Kidney glomerular epithelial cell (primary cell): ENCODE measurements around the gene MFSD6.
"Not testable (repeated sequence)": the region's sequence is repeated elsewhere in the genome, so short reads cannot be mapped to it uniquely, and the experiment has no call there.

Experiments used
- DNase-seq: peaks from one replicate; lab custom pipeline; 2025; lab: John Stamatoyannopoulos, UW

MFSD6 gene

DNA sequence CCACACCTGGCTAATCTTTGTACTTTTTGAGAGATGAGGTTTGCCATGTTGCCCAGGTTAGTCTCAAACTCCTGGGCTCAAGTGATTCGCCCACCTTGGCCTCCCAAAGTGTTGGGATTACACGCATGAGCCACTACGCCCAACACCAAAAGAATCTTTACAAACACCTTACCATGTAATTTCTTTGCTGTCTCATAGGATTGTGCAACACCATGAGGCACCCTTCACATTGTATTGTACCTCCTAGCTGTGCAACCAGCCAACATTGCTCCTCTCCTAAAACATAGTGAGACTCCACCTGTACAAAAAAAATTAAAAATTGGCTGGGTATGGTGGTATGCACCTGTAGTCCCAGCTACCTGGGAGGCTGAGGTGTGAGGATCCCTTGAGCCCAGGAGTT, 3.1 kb upstream of the MFSD6 start:
- no peak for DNase-seq

DNA sequence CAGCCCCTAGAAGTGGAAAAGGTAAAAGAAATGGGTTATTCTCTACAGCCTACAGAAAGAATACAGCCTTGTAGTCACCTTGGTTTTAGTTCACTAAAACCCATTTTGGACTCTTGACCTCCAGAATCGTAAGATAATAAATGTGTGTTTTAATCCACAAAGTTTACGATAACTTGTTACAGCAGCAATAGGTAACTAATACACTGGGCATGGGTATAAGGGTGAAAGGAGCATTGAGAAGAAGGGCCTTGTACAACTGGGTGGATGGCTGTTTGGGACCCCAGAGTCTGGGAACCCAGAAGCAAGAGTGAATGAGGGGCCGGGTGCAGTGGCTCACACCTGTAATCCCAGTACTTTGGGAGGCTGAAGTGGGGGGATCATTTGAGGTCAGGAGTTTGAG, 2.2 kb upstream of the MFSD6 start:
- DNase-seq: no peak

DNA sequence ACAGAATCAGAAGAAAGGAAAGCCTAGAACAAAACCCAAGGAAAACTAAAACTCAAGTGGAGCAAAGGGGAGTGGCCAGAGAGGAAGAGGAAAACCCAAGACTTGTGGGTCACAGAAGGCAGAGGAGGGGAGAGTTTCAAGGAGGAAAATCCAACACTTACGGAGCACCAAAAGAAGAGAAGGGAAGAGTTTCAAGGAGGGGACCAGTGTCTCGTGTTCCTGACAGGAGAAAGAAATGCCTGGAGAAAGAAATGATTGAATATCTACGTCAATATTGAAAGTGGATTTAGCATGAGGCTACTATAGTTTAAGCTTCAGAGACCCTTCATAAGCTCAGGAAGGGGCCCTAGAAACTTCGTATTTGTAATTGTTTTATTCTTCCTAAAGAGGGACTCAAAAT, 1.4 kb upstream of the MFSD6 start:
- no peak for DNase-seq

DNA sequence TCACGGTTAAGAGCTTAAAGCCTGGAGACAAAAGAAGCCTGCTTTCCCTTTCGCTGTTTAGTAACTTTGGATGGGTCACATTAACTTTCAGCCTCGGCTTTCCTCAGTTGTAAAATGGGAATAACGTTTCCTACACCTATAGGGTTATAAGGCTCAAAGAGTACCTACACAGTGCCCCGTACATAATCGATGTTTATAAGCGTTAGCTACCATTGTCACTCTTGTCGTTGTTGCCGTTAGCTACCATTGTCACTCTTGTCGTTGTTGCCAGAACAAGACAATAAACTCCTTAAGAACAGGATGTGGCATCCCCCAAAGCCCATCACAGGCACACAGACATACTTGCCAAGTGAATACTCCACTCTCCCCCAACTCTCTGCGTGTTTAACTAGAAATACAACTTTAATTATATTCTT, 901 bp upstream of the MFSD6 start:
- no peak for DNase-seq

DNA sequence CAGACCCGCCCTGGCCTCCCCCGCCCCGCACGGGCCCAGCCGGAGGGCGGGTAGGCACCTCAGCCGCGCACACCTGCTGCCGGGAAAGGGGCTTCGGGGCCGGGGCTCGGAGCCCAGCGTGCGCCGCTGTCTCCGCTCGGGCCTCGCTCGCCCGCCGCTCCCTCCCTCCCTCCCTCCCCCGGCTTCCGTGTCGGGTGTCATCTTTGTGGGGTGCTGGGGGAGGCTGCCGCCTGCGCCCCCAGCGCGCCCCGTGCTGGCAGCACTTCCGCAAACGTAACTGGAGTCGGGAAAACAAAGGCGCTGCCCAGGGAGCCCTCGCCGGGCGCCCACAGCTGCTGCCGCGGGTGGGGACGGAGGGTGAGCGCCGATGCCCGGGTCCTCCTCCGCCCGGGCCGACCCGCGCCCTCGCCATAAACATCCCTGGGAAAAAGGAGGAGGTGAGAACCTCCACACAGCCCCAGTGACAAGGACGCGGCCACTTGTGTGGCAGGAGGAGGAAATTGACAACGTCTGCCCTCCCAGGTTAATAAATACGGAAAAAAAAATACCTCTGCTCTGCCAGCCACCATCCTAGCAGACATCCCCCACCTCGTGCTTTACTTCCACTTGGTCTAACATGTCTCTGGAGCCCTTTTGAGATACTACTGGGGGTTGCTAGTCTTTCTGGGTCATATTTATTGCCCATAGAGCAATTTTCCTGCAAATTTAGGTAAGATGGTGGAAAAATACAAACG, 550 bp downstream of the MFSD6 start:
- DNase-seq: peak; percentile 45

DNA sequence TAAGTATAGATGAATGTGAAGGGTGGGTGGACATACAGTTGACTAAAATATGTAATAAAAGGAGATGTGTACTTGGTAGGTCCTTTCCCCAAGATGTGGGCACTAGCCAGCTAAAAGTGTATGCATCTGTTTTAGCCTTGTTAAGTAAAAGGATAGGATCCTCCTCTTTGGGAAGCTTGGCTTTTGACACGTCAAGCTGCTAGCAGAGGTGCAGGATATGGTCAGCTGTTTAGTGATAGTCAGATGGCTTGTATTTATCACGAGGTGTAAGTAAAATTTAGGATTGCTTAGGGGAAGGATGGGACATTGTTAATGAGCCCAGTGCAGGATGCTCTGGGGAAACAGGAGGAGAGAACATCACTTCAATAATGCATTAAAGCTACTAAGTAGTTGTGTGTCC, 1.5 kb downstream of the MFSD6 start:
- no peak for DNase-seq

DNA sequence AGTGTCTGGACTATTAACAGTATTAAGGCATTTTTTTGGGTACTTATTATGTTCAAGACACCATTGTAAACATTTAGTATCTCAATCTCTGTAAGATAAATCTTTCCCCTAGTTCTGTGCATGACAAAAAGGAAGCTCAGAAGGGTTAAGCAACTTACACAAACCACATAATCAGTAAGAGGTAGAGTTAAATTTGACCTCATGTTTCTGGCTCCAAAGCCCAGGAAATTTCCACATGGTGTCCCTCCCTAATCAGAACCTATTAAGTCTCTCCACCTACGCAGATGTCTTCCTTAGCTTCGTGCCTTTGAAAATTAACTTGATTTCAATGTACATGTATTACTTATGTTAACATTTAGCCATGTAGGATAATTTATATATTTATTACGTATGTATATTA, 2.0 kb downstream of the MFSD6 start:
- DNase-seq: no peak

DNA sequence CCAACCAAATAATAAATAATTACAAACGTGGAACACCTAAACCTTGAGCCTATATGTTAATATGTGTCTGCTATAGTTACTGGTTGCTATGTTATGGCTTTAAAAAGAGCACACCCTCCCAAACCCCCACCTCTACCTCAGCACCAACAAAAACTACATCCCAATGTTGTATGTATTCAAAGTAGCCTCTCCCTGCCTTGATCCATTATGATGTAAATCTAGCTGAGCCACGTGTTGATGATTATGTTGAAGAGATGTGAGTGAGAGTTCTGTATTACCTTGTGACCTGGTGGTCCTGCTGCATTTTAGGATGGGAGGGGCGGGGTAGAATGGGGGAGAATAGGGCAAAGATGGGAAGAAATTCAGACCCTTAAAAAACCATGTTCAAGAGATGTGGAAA, 4.8 kb downstream of the MFSD6 start:
- DNase-seq: no peak

DNA sequence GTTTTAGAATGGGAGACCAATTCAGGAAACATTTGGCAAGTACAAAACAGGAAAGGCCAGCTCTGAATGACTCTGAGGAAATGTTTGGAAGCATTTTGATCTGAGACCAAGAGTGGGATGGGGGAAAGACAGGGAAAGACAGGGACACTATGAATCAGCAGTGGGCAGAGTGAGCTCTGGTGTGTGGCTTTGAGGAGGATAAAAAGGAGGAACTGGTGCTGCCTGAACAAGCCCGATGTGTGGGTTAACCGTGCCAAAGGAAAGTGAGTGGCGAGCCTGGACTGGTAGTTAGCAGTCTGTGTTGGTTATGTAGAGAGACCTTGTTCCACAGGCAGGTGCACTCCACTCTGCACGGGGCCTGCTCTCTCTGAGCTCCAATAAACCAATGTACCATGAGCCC, 5.3 kb downstream of the MFSD6 start:
- no peak for DNase-seq

DNA sequence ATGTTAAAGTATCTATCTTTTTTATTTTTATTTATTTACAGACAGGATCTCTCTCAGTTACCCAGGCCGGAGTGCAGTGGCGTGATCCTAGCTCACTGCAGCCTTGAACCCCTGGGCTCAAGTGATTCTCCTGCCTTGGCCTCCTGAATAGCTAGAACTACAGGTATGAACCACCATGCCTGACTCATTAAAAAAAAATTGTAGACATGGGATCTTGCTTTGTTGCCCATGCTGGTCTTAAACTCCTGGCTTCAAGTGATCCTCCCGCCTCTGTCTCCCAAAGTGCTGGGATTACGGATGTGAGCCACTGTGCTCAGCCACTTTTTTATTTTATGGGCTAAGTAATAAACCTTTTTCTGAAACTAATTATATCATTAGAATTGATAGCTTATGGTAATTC, 7.1 kb downstream of the MFSD6 start:
- DNase-seq: no peak

DNA sequence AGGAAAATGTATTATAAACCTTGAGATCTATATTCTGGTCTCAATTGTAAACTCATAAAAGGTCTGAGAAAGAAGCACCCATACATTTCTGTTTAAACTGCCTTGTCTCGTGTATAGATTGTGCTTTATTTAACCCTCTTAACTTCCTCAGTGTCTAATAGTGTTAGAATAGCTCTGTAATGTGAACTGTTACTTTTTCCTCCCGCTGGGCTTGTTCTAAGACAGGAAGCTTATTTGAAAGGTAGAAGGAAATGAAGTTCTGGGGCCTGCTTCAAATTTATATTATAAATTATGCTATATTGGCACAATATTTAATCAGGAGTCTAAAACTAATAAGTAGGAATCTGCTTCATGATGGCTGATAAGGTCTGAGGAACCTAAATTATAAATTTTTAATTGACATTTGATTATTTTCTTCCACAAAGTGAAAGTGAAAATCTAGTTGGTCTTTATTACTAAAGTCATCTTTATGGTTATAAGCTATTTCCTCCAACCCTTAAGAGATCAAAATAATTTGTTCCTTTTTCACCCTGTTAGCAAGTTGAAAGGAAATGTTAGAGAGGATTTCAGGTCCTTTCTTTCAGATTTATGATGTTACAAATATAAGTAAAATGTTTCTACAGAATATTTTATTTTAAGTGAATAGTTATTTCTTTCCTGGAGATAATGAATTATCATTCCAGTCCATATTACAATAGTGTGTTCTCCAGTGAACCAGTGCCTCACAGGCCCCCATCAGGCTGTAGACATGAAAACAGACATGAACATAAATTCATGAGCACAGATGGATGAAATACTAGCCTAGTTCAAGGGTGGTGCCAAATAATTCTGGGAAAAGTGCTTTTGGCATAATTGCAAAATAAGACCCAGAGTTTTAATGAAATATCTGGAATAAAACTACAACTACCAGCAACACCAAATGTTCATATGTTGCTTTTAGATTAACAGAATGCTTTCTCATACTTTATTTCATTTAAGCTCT, 7.9 kb downstream of the MFSD6 start:
- DNase-seq: no peak

DNA sequence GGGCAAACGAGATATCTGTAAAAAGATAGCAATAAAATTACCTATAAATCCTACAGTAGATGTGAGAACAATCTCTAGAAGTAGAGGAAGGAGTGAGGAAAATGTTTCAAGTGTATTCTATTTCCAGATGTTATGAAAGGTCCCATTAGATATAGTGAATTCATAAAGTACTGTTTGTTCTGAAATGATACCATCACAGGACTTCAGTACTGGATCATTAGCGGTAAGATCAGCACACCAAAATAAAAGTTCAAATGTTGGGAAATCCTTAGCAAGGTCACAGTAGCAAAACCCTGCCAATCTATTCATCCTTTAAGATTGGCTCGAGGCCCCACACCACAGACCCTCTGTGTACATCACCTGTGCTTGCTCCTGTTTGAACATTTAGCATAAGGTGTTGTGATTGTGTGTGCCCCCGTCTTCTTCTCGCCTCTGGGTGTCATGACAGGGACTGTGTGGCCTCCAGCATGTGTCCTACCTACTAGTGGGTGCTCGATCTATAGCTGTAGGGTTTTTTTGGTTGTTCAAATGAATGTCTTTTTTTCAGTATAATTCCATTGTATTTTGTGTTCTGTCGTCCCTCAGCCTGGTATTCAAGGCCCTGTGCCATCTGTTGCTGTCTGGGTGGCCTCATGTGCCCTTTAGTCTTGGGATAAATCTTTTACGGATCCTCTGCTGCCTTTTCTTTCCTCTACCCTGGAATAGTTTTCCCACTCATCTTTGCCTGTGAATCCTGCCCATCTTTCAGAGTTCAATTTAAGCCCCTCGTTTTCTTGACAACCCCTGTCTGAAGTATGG, 9.1 kb downstream of the MFSD6 start:
- DNase-seq: no peak

DNA sequence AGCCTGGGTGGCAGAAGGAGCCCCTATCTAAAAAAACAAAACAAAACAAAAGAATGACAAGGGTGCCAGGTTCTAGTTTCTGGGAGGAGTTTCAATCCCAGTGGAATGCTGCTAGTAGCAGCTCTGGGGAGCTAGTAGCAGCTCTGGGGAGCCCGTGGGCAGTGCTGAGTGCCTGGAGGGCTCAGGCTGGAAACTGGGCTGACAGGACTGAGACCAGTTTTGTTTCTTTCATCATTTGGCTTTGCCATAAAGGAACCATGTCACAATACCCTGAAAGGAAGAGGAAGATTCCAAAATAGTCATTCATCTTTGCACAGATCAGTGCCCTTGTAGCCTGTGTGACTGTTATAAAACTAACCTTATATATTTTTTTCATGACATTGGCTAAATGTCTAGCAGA, 10.6 kb downstream of the MFSD6 start:
- no peak for DNase-seq

DNA sequence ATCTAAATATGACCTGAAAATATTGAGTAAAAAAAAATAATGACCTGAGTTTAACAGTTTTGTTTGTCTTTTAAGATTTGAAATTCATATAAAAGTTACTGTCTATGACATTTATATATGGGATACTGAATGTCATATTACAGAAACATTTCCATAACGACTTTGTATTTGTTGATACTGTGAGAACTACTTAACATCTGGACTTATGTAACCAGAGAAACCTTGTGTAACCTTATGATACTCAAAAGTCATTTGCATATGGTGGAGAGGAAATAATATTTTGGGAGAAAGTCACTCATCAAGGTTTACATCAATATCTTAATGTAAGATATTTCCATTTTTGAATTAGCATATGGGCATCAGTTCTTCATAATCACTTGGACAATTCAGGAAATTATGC, 12.6 kb downstream of the MFSD6 start:
- no peak for DNase-seq

DNA sequence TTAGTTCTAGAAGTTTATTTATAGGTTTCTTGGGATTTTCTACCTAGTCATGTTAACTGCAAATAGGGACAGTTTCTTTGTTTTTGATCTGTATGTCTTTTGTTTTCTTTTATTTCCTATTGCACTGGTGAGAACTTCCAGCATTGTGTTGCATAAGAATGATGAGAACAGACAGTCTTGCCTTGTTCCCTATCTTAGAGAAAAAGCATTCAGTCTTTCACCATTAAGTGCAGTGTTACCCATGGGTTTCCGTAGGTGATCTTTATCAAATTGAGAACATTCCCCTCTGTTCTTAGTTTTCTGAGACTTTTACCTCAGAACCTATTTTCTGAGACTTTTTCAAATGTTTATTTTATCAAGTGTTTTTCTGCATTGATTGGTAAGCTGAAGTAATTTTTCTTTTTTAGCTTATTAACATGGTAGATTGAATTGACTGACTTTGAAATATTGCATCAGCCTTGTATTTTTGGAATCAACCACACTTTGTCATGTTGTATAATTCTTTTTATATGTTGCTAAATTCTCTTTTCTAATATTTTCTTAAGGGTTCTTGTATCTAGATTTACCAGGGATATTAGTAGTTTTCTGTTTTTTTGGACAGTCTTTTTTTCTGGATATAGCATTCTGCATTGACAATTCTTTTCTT, 17.2 kb downstream of the MFSD6 start:
- no peak for DNase-seq

DNA sequence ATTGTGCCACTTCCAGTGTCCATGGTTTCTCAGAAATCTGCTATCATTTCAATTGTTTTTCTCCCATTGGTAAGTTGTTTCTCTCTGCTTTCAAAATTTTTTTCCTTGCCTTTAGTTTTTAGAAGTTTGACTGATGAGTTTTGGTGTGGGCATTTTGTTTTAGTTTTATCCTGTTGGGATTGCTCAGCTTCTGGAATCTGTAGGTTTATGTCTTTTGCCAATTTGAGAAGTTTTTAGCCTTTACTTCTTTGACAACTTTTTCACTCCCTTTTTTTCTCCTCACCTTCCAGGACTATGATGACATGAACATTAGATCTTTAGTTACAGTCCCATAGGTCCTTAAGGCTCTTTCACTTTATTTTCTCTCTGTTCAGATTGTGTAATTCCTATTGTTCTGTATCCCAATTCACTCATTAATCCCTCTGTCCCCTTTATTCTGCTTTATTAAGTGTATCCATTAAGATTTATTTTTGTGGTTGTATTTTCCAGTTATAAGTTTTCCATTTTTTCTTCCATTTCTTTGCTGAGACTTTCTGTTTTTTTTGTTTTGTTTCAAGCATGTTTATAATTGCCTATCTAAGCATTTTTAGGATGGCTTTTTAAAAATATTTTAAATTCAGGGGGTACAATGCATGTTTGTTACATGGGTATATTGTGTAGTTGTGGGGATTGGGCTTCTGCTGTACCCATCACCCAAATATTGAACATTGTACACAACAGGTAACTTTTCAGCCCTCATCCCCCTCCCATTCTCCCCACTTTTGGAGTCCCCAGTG, 17.9 kb downstream of the MFSD6 start:
- DNase-seq: no peak

DNA sequence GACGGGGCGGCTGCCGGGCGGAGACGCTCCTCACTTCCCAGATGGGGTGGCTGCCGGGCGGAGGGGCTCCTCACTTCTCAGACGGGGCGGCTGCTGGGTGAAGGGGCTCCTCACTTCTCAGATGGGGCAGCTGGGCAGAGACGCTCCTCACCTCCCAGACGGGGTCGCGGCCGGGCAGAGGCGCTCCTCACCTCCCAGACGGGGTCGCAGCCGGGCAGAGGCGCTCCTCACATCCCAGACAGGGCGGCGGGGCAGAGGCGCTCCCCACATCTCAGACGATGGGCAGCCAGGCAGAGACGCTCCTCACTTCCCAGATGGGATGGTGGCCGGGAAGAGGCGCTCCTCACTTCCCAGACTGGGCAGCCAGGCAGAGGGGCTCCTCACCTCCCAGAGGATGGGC, 22.7 kb downstream of the MFSD6 start:
- DNase-seq: not testable (repeated sequence)

DNA sequence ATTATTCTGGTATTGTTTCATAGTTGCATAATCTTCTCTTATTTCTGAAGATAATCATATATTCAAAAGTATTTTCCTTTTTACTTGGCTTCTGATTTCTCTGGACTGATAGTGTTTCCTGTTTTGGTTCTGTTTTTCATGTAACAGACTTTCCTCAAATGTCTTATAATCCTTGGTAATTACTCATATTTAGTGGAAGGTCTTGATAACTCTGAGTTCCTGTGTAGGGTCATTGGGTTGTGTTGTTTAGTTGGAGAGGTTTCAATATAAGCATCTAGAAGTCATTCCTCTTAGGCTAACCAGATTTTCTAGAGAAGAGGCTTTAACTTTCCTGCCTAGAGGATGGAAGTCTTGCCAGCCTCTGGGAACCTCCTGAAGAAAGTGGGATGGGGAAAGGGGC, 23.8 kb downstream of the MFSD6 start:
- no peak for DNase-seq

DNA sequence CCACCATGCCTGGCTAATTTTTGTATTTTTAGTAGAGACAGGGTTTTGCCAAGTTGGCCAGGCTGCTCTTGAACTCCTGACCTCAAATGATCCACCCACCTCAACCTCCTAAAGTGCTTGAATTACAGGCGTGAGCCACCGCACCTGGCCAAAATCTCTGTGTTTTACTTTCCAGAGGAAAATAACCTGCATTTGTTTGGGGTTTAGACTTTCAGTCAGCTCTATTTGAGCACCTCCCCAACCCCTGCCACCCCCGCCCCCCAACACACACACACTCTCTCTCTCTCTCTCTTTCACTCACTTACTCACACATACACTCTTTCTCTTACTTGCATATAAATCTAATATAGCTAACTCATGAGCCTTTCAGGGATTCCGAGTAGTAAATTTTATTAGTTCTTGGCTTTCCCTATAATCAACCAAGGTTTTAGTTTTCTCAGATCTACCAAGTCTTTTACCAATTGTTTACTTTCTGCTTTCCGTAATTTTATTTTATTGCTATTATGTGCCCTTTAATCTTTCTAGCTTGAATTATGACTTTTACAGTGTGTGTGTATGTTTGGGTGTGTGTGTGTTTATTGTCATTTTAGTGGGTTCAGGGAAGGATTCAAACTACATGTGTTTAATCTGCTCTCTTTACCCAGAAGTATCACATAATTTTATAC, 24.5 kb downstream of the MFSD6 start:
- no peak for DNase-seq

DNA sequence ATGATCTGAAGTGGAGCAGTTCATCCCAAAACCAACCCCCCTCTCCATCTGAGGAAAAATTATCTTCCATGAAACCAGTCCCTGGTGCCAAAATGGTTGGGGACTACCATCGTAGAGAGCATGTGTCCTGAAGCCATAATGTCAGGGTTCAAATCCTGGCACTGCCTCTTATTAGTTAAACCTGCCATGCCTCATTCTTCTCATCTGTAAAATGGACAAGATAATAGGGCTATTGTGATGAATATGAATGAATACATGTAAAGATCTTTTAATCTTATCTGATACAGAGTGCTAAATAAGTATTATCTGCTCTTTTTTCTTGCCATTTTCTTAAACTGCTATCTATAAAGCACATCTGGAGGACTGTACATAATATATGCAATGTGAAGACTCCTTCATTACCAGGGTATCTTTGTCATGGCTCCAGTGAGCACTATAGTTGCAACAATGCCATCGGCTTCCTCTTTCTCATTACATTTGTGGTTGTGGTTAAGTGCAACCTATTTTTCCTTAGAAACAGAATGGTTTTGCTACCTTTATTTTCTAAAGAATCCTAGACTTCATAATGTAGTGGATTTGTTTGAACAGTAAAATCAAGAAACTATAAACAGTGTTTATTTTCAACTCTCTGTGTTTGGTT, 27.0 kb downstream of the MFSD6 start:
- no peak for DNase-seq
